Ovary (tissue), 9 donors: ENCODE data around the gene RDH8. TPM values are rescaled to one million over a fixed set of nuclear protein-coding genes. Genes with fewer than 3 reads are reported as not detected.

Source experiments
- DNase-seq, 5 donors: peaks; one replicate each; pipeline ENCODE4 v3.0.0-alpha.2; 2019 to 2020
- H3K27ac ChIP-seq, 2 donors: fragments of 200-600 bp; one replicate each; pipeline versions ENCODE4 v1.5.1 to v1.8.0; 2019 to 2022
- H3K27me3 ChIP-seq: fragments of 200-600 bp; one replicate; pipeline ENCODE4 v1.8.0; 2022
- H3K36me3 ChIP-seq: fragments of 200-600 bp; sonication (generic); one replicate; pipeline ENCODE4 v1.5.1; 2019
- H3K4me1 ChIP-seq: one replicate; pipeline ENCODE4 v1.8.1; 2013; ENCODE audit warnings: mild to moderate bottlenecking, moderate library complexity; ENCODE audit not compliant: insufficient read depth
- H3K4me3 ChIP-seq: fragments of 200-600 bp; sonication (generic); one replicate; pipeline ENCODE4 v1.5.1; 2017
- H3K9me3 ChIP-seq, 2 donors: fragments of 200-600 bp in 1 of 2; sonication (generic) in 1 of 2; one replicate each; pipeline versions ENCODE4 v1.5.1 to v1.8.1; 2013 to 2019; ENCODE audit warnings: mild to moderate bottlenecking in 1 of 2, moderate library complexity in 1 of 2
- EP300 ChIP-seq: sonication (generic); formaldehyde crosslinking; IDR thresholded peaks from one replicate; pipeline ENCODE4 v1.6.1; 2017; ENCODE audit warnings: antibody characterized with exemption
- POLR2A ChIP-seq: fragments of 450-650 bp; IDR thresholded peaks from one replicate; pipeline ENCODE4 v1.6.1; 2017; ENCODE audit warnings: antibody characterized with exemption, mild to moderate bottlenecking, moderate library complexity
- WGBS, 3 donors: extraction: QIAGEN DNeasy Blood & Tissue Kit in 1 of 3; methylation state at CpG; one replicate each; pipeline versions ENCODE4 v1.1.5 to v1.1.7; 2013 to 2017; 5-methylcytosine and 5-hydroxymethylcytosine counted together
- intact Hi-C, 4 donors: fragments of 100-400 bp; cut with DNase I; formaldehyde crosslinking; loops; one replicate each; pipeline versions ENCODE4 v1.11.0 to v1.15.1; 2022 to 2023
- polyA plus RNA-seq, 2 donors: library from polyadenylated mRNA; stranded (reverse); fragments of 200-250 nt in 1 of 2; fragments of 350-450 nt in 1 of 2; fragmentation: Illumina TruSeq in 1 of 2; extraction: RNeasy Lipid Tissue Mini Kit (QIAGEN cat#74804) in 1 of 2; gene quantifications; one replicate each; pipeline ENCODE4 v1.2.3, GENCODE V29; 2013 to 2014
- total RNA-seq, 7 donors: library from RNA; depleted of rRNA in 2 of 7; stranded (reverse); fragments of >200 nt in 2 of 7; fragmentation: NEBNext Ultra II Directional in 3 of 7; extraction: Animal tissue kit (Norgen Biotek cat#: 25700) in 3 of 7; gene quantifications; one replicate each; pipeline versions ENCODE4 v1.1.0 to v1.2.4, GENCODE V29; 2016 to 2023
- TF ChIP-seq, protein P1 (sequence below), 3 donors: fragments of 450-650 bp in 2 of 3; fragments of 200-600 bp in 1 of 3; IDR thresholded peaks; one replicate each; pipeline versions ENCODE4 v1.5.1 to v1.8.0; 2016 to 2022; ENCODE audit warnings: antibody characterized with exemption in 3 of 3, mild to moderate bottlenecking in 1 of 3
- donor health status: DM: no; HTN: no; CAD: no; lungs with moderate emphysema.
- donor health status: DM: no; HTN: no; CAD: no.
- donor health status: Bipolar disorder and iron deficiency.
- donor health status: DM: yes; HTN: yes; CAD: no.
- donor health status: DM: no; HTN: no; CAD: no.
- donor health status: DM: yes; HTN: yes; CAD: no.

Gene RDH8
- total and polyA plus RNA-seq, 9 donors: not detected

DNA sequence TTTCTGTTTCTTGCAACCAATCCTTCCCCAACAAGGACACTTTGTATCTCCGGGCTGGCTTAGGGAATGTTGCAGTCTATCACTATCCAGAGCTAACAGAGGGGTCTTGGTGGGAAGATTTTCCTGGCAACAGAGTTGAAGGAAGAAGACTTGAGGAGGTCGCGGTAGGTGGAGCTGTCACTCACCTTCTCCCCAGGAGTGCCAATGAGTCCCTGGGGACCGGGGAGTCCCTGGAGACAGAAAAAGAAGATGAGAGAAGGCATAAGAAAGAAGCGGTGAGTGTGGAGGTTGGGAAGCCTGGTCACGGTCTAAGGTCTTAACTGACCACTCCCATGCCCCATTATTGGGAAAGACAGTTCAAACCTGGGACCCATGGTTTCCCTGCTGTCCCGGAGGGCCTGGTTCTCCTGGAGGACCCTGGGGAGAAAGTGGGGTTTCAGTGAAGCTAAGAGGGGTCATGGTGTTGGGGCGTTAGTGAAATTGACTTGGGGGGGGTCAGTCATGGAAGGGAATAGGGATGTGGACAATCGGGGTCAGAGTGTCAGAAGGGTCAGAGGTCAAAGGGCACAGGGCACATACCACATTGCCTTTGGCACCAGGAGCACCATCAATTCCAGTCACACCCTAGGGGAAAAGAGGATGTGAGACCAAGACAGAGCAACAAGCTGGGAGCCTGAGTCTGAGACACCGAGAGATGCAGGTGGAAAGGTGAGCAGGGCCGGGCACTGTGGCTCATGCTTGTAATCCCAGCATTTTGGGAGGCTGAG, 21.7 kb upstream of the RDH8 start:
- intact Hi-C loops: no loop called here

DNA sequence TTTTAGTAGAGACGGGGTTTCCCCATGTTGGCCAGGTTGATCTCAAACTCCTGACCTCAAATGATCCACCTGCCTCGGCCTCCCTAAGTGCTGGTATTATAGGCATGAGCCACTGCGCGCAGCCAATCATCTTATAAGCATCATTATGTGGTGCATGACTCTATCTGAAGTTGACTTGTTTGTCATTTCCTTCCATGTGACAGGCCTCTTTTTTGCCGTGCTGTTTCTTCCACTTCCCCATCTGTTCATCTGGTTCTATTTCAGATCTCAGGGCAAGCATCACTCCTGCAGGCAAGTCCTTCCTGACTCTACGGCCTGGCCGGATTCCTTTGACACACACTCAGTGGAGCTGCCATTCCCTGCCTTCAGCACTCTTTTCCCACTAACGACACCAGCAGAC, 18.2 kb upstream of the RDH8 start:
- H3K27me3 ChIP-seq: no peaks in the 10 kb centered on the region
- WGBS, 3 donors: 80 to 86% (median 82%) methylated on average over 8 of the region's 8 CpGs
- no peak overlapping the region for H3K4me3 ChIP-seq
- H3K27ac ChIP-seq: no peak overlapping the region
- no peaks in the 10 kb centered on the region for H3K9me3 ChIP-seq
- intact Hi-C loops: no loop called here
- no peak for DNase-seq
- no peaks in the 10 kb centered on the region for H3K36me3 ChIP-seq
- no peaks in the 10 kb centered on the region for H3K4me1 ChIP-seq
- TF ChIP-seq, protein P1, sequence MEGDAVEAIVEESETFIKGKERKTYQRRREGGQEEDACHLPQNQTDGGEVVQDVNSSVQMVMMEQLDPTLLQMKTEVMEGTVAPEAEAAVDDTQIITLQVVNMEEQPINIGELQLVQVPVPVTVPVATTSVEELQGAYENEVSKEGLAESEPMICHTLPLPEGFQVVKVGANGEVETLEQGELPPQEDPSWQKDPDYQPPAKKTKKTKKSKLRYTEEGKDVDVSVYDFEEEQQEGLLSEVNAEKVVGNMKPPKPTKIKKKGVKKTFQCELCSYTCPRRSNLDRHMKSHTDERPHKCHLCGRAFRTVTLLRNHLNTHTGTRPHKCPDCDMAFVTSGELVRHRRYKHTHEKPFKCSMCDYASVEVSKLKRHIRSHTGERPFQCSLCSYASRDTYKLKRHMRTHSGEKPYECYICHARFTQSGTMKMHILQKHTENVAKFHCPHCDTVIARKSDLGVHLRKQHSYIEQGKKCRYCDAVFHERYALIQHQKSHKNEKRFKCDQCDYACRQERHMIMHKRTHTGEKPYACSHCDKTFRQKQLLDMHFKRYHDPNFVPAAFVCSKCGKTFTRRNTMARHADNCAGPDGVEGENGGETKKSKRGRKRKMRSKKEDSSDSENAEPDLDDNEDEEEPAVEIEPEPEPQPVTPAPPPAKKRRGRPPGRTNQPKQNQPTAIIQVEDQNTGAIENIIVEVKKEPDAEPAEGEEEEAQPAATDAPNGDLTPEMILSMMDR (IDR thresholded peaks at IDR 0.05): no peak
- no peak for TF ChIP-seq POLR2A

More for the DNA sequence above, 21.7 kb upstream of the RDH8 start:
- WGBS, 3 donors: 76 to 85% (median 84%) methylated on average over 11 of the region's 11 CpGs
- Histone ChIP-seq H3K36me3 (no peaks in the 10 kb centered on the region), H3K27me3 (no peaks in the 10 kb centered on the region), H3K4me1 (peaks cover 4% of the 10 kb centered on the region), H3K27ac (no peak overlapping the region), H3K4me3 (no peak overlapping the region), H3K9me3 (no peaks in the 10 kb centered on the region)
- TF ChIP-seq, protein P1 (IDR thresholded peaks at IDR 0.05): no peak
- TF ChIP-seq POLR2A: no peak
- TF ChIP-seq EP300: no peak
- no peak for DNase-seq

DNA sequence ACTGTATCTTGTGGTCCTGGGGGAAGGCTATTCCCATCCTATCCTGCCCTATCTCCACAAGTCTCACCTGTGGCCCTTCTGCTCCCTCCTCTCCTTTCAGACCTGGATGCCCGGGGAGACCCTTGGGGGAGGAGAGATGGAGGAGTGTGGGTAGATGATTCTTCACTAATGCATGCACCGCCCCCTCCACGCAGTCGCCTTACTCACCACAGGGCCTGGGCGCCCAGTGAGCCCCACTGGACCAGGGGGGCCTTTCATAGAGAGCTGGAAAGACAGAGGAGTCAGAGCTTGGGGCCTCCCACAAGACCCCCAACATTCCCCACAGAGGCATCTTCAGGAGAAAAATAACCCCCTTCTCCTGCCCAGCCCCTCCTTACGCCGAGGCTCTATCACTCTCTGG, 17.3 kb upstream of the RDH8 start:
- Histone ChIP-seq H3K9me3 (no peaks in the 10 kb centered on the region), H3K27ac (no peak overlapping the region), H3K27me3 (no peaks in the 10 kb centered on the region), H3K4me3 (no peak overlapping the region), H3K4me1 (no peaks in the 10 kb centered on the region), H3K36me3 (no peaks in the 10 kb centered on the region)
- TF ChIP-seq POLR2A (no peak), EP300 (no peak)
- TF ChIP-seq, protein P1 (IDR thresholded peaks at IDR 0.05): no peak
- no peak for DNase-seq
- intact Hi-C loops: no loop called here
- 60 to 65% (median 63%) methylated on average over 7 of the region's 7 CpGs for WGBS, 3 donors

DNA sequence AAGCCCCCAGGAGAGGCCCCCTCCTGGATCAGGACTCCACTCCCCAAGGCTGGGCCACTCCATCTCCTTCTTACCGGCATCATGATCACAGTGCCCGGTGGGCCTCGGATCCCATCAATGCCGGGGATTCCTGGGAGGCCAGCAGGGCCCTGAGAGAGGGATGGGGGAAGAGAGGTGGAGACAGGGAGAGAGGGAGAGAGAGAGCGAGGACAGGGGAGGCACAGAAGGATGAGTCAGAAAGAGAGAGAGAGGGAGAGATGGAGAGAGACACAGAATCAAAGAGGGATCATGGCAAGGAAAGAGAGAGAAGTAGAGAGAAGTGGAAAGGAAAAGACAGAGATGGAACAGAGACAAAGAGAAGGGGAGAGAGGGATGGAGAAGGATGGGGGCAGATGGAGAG, 16.7 kb upstream of the RDH8 start:
- no peaks in the 10 kb centered on the region for H3K9me3 ChIP-seq
- no peaks in the 10 kb centered on the region for H3K4me1 ChIP-seq
- H3K36me3 ChIP-seq: no peaks in the 10 kb centered on the region
- intact Hi-C loops: no loop called here
- no peak overlapping the region for H3K27ac ChIP-seq
- TF ChIP-seq, protein P1 (IDR thresholded peaks at IDR 0.05): no peak
- TF ChIP-seq EP300 (no peak), POLR2A (no peak)
- H3K4me3 ChIP-seq: no peak overlapping the region
- no peak for DNase-seq
- 47 to 60% (median 52%) methylated on average over 5 of the region's 5 CpGs for WGBS, 3 donors
- H3K27me3 ChIP-seq: no peaks in the 10 kb centered on the region
